ENCODE data around the gene ITGA11. TPM values are rescaled to one million over a fixed set of nuclear protein-coding genes. Genes with fewer than 3 reads are reported as not detected.

The ITGA11 gene
- total RNA-seq, 1 experiment from 2014 or later: 63.4 TPM

GRCh38 chr15:68365140-68365745, 66.7 kb downstream of the ITGA11 start:
- no peak overlapping the region for H3K4me3 ChIP-seq
- DNase-seq: peak; percentile 56
- H3K36me3 ChIP-seq: peaks cover 59% of the 10 kb centered on the region
- no peaks in the 10 kb centered on the region for H3K27me3 ChIP-seq
- no peaks in the 10 kb centered on the region for H3K9me3 ChIP-seq

- Histone ChIP-seq H3K36me3 (peaks cover 59% of the 10 kb centered on the region), H3K4me3 (no peak overlapping the region), H3K9me3 (no peaks in the 10 kb centered on the region), H3K27me3 (no peaks in the 10 kb centered on the region)
- DNase-seq: no peak
Observed at GRCh38 chr15:68364660-68365035, 67.3 kb downstream of the ITGA11 start.

- H3K9me3 ChIP-seq: no peaks in the 10 kb centered on the region
- peak; percentile 26 for DNase-seq
- no peak overlapping the region for H3K4me3 ChIP-seq
- no peaks in the 10 kb centered on the region for H3K27me3 ChIP-seq
- H3K36me3 ChIP-seq: peaks cover 59% of the 10 kb centered on the region
Observed at GRCh38 chr15:68364028-68364659, 67.8 kb downstream of the ITGA11 start.

GRCh38 chr15:68363353-68363752, 68.6 kb downstream of the ITGA11 start:
- DNase-seq: no peak
- no peaks in the 10 kb centered on the region for H3K9me3 ChIP-seq
- no peak overlapping the region for H3K4me3 ChIP-seq
- no peaks in the 10 kb centered on the region for H3K27me3 ChIP-seq
- peaks cover 62% of the 10 kb centered on the region for H3K36me3 ChIP-seq

GRCh38 chr15:68362537-68363126, 69.3 kb downstream of the ITGA11 start:
- no peaks in the 10 kb centered on the region for H3K9me3 ChIP-seq
- no peak for DNase-seq
- H3K27me3 ChIP-seq: no peaks in the 10 kb centered on the region
- H3K36me3 ChIP-seq: peaks cover 64% of the 10 kb centered on the region
- no peak overlapping the region for H3K4me3 ChIP-seq

GRCh38 chr15:68360721-68361120, 71.2 kb downstream of the ITGA11 start:
- no peak overlapping the region for H3K4me3 ChIP-seq
- H3K27me3 ChIP-seq: no peaks in the 10 kb centered on the region
- H3K9me3 ChIP-seq: peaks cover 6% of the 10 kb centered on the region; the same call in 1 of the 2 replicates
- no peak for DNase-seq
- peaks cover 60% of the 10 kb centered on the region for H3K36me3 ChIP-seq

GRCh38 chr15:68356778-68357177, 75.2 kb downstream of the ITGA11 start:
- no peak for DNase-seq
- Histone ChIP-seq H3K36me3 (peaks cover 43% of the 10 kb centered on the region), H3K27me3 (no peaks in the 10 kb centered on the region), H3K9me3 (peaks cover 6% of the 10 kb centered on the region; the same call in 1 of the 2 replicates), H3K4me3 (no peak overlapping the region)

GRCh38 chr15:68354923-68355322, 77.0 kb downstream of the ITGA11 start:
- Histone ChIP-seq H3K4me3 (no peak overlapping the region), H3K36me3 (peaks cover 53% of the 10 kb centered on the region), H3K27me3 (no peaks in the 10 kb centered on the region), H3K9me3 (peaks cover 6% of the 10 kb centered on the region; the same call in 1 of the 2 replicates)
- DNase-seq: peak; percentile 90

GRCh38 chr15:68354268-68354667, 77.7 kb downstream of the ITGA11 start:
- no peak for DNase-seq
- H3K27me3 ChIP-seq: no peaks in the 10 kb centered on the region
- H3K9me3 ChIP-seq: peaks cover 6% of the 10 kb centered on the region; the same call in 1 of the 2 replicates
- H3K4me3 ChIP-seq: no peak overlapping the region
- peaks cover 55% of the 10 kb centered on the region for H3K36me3 ChIP-seq

- Histone ChIP-seq H3K36me3 (peaks cover 59% of the 10 kb centered on the region), H3K9me3 (peaks cover 6% of the 10 kb centered on the region; the same call in 1 of the 2 replicates), H3K4me3 (no peak overlapping the region), H3K27me3 (no peaks in the 10 kb centered on the region)
- DNase-seq: peak; percentile 59
Observed at GRCh38 chr15:68353421-68354135, 78.4 kb downstream of the ITGA11 start.

- DNase-seq: peak; percentile 98
- H3K4me3 ChIP-seq: no peak overlapping the region
Observed at GRCh38 chr15:68352401-68353062, 79.4 kb downstream of the ITGA11 start.

GRCh38 chr15:68349151-68349550, 82.8 kb downstream of the ITGA11 start:
- Histone ChIP-seq H3K9me3 (no peaks in the 10 kb centered on the region), H3K4me3 (no peak overlapping the region), H3K27me3 (no peaks in the 10 kb centered on the region), H3K36me3 (peaks cover 51% of the 10 kb centered on the region)
- no peak for DNase-seq

More at GRCh38 chr15:68352401-68353062, 79.4 kb downstream of the ITGA11 start:
- H3K27me3 ChIP-seq: no peaks in the 10 kb centered on the region
- H3K9me3 ChIP-seq: peaks cover 6% of the 10 kb centered on the region; the same call in 1 of the 2 replicates
- peaks cover 59% of the 10 kb centered on the region for H3K36me3 ChIP-seq

- Histone ChIP-seq H3K4me3 (no peak overlapping the region), H3K36me3 (peaks cover 52% of the 10 kb centered on the region), H3K27me3 (no peaks in the 10 kb centered on the region), H3K9me3 (no peaks in the 10 kb centered on the region)
- no peak for DNase-seq
Observed at GRCh38 chr15:68348606-68349005, 83.4 kb downstream of the ITGA11 start.

GRCh38 chr15:68348081-68348480, 83.9 kb downstream of the ITGA11 start:
- H3K9me3 ChIP-seq: no peaks in the 10 kb centered on the region
- H3K27me3 ChIP-seq: no peaks in the 10 kb centered on the region
- no peak overlapping the region for H3K4me3 ChIP-seq
- DNase-seq: peak; percentile 72
- peaks cover 58% of the 10 kb centered on the region for H3K36me3 ChIP-seq

- Histone ChIP-seq H3K4me3 (no peak overlapping the region), H3K27me3 (no peaks in the 10 kb centered on the region), H3K36me3 (peaks cover 59% of the 10 kb centered on the region), H3K9me3 (no peaks in the 10 kb centered on the region)
- DNase-seq: no peak
Observed at GRCh38 chr15:68347392-68347791, 84.6 kb downstream of the ITGA11 start.

GRCh38 chr15:68346979-68347378, 85.0 kb downstream of the ITGA11 start:
- Histone ChIP-seq H3K36me3 (peaks cover 63% of the 10 kb centered on the region), H3K4me3 (no peak overlapping the region), H3K9me3 (no peaks in the 10 kb centered on the region), H3K27me3 (no peaks in the 10 kb centered on the region)
- DNase-seq: no peak

GRCh38 chr15:68345481-68345880, 86.5 kb downstream of the ITGA11 start:
- Histone ChIP-seq H3K4me3 (no peak overlapping the region), H3K27me3 (no peaks in the 10 kb centered on the region), H3K36me3 (peaks cover 63% of the 10 kb centered on the region), H3K9me3 (no peaks in the 10 kb centered on the region)
- DNase-seq: no peak
